D341Med (cell line): ENCODE results near the gene PRMT5.
"Not testable (repeated sequence)": the region's sequence is repeated elsewhere in the genome, so short reads cannot be mapped to it uniquely, and the experiment has no call there.

Experiments used
- DNase-seq: peaks from one replicate; pipeline ENCODE4 v3.0.0; 2012; ENCODE audit warnings: low spot score

The PRMT5 gene

GRCh38 chr14:22929104-22929960 lies at the start of gene PRMT5:
Gene PRMT5, minus strand, starts transcription at chr14:22929376. Its CDS starts 15 bp downstream, at chr14:22929361.
- DNase-seq, result peak; percentile 94

- DNase-seq, result no peak
Measured at GRCh38 chr14:22978487-22978837, 49.3 kb upstream of the PRMT5 start.

- DNase-seq, result peak; percentile 45
Measured at GRCh38 chr14:22977684-22978486, 48.7 kb upstream of the PRMT5 start.

GRCh38 chr14:22977434-22977683 lies 48.2 kb upstream of the PRMT5 start:
- no peak for DNase-seq

- DNase-seq, result no peak
Measured at GRCh38 chr14:22976620-22977433, 47.7 kb upstream of the PRMT5 start.

- DNase-seq, result no peak
Measured at GRCh38 chr14:22974530-22975313, 45.5 kb upstream of the PRMT5 start.

- peak; percentile 63 for DNase-seq
Measured at GRCh38 chr14:22973217-22974032, 44.2 kb upstream of the PRMT5 start.

- DNase-seq, result no peak
Measured at GRCh38 chr14:22972313-22972930, 43.2 kb upstream of the PRMT5 start.

GRCh38 chr14:22971152-22971551 lies 42.0 kb upstream of the PRMT5 start:
- DNase-seq, result no peak

GRCh38 chr14:22966783-22967269 lies 37.6 kb upstream of the PRMT5 start:
- DNase-seq, result no peak

- DNase-seq, result not testable (repeated sequence)
Measured at GRCh38 chr14:22965916-22966782, 37.0 kb upstream of the PRMT5 start.

- no peak for DNase-seq
Measured at GRCh38 chr14:22962061-22962676, 33.0 kb upstream of the PRMT5 start.

GRCh38 chr14:22955702-22956569 lies 26.8 kb upstream of the PRMT5 start:
- no peak for DNase-seq

GRCh38 chr14:22952418-22952817 lies 23.2 kb upstream of the PRMT5 start:
- DNase-seq, result no peak

GRCh38 chr14:22951795-22952194 lies 22.6 kb upstream of the PRMT5 start:
- not testable (repeated sequence) for DNase-seq

GRCh38 chr14:22945642-22946041 lies 16.5 kb upstream of the PRMT5 start:
- no peak for DNase-seq

GRCh38 chr14:22939684-22940083 lies 10.5 kb upstream of the PRMT5 start:
- DNase-seq, result no peak

- no peak for DNase-seq
Measured at GRCh38 chr14:22935156-22935555, 6.0 kb upstream of the PRMT5 start.
